ENCODE results near the gene NISCH.

DNA sequence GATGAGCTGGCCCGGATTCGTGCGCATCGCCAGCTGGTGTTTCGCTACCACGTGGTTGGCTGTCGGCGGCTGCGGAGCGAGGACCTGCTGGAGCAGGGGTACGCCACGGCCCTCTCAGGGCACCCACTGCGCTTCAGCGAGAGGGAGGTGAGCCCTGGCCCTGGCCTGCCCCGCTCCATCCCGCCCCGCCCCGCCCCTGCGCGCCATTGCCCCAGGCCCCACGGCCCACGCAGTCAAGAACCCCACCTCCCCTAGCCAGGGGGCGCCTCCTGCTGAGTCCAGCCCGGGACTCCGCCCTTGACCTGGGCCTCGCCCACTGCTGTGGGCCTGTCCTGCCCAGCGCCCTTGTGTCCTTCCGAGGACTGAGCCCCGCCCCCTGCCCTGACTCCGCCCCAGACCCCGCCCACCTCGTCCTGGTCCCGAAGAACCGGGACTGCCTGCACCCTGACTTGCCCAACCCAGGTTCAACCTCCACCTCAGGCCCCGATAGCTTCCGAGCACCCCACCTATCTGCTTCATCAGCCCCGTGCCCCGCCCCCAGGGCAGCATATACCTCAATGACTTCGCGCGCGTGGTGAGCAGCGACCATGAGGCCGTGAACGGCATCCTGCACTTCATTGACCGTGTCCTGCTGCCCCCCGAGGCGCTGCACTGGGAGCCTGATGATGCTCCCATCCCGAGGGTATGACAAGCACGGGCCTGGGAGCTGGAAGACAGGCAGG, 63.5 kb downstream of the NISCH start:
- TF ChIP-seq, protein P1, sequence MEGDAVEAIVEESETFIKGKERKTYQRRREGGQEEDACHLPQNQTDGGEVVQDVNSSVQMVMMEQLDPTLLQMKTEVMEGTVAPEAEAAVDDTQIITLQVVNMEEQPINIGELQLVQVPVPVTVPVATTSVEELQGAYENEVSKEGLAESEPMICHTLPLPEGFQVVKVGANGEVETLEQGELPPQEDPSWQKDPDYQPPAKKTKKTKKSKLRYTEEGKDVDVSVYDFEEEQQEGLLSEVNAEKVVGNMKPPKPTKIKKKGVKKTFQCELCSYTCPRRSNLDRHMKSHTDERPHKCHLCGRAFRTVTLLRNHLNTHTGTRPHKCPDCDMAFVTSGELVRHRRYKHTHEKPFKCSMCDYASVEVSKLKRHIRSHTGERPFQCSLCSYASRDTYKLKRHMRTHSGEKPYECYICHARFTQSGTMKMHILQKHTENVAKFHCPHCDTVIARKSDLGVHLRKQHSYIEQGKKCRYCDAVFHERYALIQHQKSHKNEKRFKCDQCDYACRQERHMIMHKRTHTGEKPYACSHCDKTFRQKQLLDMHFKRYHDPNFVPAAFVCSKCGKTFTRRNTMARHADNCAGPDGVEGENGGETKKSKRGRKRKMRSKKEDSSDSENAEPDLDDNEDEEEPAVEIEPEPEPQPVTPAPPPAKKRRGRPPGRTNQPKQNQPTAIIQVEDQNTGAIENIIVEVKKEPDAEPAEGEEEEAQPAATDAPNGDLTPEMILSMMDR (IDR thresholded peaks at IDR 0.05; ENCODE audit: insufficient read depth, low read length, poor library complexity, severe bottlenecking), result no peak
- no peak for TF ChIP-seq EZH2phosphoT487 (conservative IDR thresholded peaks at IDR 0.05; ENCODE audit: low read length)

All from SU-DHL-6 (cell line).